HG03097 (cell line): ENCODE data around the gene KCTD15.

Experiments used
- ATAC-seq: cut with Tn5 transposase; IDR thresholded peaks from one replicate; pipeline ENCODE4 v1.9.1; 2021; ENCODE audit not compliant: unreplicated experiment, low FRiP score

Gene KCTD15

DNA sequence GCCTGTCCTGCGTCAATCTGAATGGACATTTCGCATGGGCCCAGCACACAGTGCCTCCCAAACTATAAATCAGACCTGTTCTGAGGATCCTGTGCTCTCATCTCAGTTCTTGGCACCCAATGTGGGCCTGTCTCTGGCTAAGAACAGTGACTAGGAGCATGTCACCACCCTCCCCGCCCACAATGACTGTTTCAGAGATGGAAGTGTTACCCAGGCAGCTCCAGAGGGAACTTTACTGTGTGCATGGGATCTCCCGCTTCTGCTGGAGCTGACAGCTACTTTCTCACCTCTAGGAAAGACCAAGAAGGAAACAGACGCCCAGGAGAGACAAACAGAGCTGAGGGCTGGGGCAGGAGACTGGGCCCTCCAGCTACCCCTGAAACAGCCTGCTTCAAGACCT is 45.0 kb downstream of the KCTD15 start:
- ATAC-seq, result no peak

DNA sequence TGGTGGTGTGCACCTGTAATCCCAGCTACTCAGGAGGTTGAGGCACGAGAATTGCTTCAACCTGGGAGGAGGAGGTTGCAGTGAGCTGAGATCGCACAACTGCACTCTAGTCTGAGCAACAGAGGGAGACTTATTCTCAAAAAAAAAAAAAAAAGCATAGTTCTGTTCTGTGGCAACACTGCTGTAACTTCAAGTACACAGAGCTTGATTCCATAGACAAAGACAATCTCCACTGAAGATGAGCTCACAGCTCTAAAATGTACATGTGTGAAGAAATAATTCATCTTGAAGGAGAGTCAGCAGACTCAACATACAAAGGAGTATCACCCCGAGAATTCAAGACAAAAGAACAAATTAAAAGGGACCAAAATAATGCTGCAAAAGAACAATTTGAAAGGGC is 47.8 kb downstream of the KCTD15 start:
- ATAC-seq, result no peak

DNA sequence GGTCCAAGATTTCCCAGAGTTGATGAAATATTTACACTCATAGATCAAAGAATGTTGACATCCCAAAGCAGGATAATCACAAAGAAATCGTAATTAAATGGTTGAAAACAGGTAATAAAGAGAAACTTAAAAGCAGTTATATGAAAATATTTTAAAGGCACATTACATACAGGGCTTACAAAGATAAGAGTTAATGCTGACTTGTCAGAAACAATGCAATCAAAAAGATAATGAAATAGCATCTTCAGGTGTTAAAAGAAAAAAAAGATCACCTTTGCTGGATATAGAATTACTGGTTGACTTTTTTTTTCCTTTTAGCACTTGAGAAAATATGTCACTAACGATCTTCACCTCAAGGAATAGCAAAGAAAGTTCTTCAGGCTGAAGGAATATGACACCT is 48.8 kb downstream of the KCTD15 start:
- ATAC-seq, result no peak

DNA sequence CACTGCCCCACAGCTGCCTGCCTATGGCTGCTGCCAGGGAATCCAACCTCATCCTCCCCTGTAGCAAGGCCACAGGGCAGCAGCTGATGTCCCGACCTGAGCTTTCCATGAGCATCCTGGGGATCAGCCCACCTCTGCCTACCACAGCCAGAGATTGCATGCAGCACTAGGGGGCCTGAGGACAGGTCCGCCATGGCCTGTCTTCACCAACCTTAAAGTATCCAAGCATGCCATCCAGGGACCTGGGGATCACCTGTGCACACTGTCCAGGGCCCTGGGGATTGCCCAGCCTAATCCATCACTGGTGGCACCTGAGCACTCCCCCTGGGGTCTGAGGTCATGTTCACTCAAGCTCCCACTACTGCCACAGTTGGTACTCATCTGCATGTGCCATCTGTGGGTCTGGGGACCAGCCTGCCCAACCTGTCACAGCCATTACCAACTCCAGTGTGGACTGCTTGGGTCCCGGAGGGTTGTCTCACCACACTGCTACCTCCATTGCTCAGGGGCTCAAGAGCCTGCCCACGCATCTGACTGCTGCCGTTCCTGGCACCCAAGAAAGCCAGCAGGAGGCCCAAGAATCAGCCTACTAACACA is 53.0 kb downstream of the KCTD15 start:
- ATAC-seq, result no peak

DNA sequence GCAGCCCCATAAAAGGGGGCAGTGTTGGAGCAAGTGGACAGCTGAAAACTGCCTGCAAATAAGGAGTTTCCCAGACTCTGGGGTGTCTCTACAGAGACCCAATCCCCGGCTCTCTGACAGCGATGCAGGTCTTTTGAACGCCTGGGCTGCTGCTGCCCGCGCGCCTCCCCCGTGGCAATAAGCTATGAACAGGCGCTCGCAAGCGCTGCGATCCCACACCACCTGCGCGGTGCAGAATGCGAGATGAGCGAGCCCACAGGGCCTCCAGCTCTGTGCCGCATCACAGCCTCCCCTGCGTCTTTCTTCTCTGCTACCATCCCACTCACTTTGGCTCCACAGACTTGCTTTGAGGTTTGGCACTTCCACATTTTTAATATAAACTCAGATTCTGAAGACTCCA is 62.3 kb downstream of the KCTD15 start:
- ATAC-seq, result no peak

GRCh38 chr19:33860312-33861090 is 63.8 kb downstream of the KCTD15 start:
- ATAC-seq, result no peak

- ATAC-seq, result no peak
These were observed 65.3 kb downstream of the KCTD15 start for GRCh38 chr19:33861950-33862349.

DNA sequence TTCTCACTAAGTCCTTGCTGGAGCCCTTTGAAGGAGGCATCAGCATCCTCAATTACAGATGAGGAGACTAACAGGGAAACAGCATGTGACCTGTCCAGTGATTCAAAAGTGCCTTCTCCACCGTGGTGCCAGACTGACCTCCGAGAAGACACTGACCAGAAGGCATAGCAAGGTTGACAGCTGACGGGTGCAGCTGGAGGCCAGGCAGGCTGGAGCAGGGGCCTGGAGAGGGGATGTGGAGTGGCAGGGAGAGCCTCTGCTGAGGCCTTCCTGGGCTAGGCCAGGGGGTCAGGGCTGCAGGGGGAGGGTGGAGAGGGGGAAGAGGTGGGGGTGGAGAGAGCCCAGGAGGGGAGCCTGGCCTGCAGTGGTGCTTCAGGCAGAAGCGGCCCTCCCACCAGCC is 66.3 kb downstream of the KCTD15 start:
- no peak for ATAC-seq

DNA sequence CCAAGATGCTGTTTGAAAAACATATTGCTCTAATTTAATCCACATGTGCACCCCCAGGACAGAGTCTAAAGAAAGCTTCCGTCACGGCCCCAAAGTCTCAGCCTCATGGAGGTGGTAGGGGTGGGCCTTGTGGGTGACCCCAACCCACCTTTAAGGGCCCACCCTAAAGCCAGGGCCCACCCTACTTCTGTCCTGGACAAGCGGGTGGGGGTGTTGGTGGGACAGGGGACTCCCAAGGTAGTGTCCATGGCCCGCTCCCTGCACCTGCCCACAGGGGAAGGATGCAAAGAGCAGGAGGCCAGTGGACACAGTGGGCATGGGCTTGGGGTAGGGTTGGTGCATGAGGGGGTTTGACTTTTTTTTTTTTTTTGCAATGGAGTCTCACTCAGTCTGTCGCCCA is 66.8 kb downstream of the KCTD15 start:
- ATAC-seq, result no peak

DNA sequence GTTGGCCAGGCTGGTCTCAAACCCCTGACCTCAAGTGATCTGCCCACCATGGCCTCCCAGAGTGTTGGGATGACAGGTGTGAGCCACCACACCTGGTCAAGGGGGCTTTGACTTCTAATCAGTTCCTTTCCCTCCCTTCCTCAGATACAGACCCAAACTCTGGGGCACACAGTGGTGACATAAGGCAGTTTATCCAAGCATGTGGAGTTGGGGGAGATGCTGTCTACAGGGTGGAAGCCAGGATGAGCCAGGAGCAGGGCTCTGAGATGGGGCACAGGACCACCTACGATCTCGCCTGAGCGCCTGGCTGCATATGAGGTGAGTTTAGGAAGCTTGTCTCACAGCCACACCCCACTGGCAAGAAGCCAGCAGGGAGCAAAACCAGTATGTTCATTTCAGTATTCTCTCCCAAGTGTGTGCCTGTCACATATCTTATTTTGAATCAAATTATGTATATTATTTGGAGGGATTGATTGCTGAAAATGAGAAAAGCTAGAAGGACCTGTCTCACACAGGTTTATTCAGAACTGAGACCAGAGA is 67.7 kb downstream of the KCTD15 start:
- ATAC-seq, result no peak

DNA sequence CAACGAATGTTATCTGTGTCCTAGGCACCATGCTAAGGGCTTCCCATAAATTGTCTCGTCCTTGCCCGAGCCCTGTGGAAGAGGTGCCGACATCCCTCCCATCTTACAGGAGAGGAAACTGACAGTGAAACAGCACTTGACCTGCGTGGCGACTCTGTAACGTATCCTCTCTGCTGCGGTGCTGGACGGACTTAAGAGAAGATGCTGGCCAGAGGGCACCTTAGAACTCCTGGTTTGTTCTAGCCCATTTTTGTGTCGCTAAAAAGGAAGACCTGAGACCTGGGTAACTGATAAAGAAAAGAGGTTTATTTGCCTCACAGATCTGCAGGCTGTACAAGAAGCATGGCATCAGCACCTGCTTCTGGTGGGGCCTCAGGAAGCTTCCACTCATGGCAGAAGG is 68.6 kb downstream of the KCTD15 start:
- ATAC-seq, result no peak
